ENCODE data around the gene NHLRC4. TPM values are rescaled to one million over a fixed set of nuclear protein-coding genes. Genes with fewer than 3 reads are reported as not detected.
A peak's percentile ranks its signal among the peaks of the same experiment; 100 is the strongest.

Gene NHLRC4
- total and polyA plus RNA-seq, 9 of the 15 experiments (the other 6 are each of a cell fraction or from before 2014, with no cell fraction given): 0.24 to 3.7 (median 1.3) TPM; not detected in 2

- TF ChIP-seq PKNOX1 (IDR thresholded peaks at IDR 0.05): peak; percentile 33; the same call in 1 of the 2 replicates
- TF ChIP-seq, protein P1, sequence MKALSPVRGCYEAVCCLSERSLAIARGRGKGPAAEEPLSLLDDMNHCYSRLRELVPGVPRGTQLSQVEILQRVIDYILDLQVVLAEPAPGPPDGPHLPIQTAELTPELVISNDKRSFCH (CRISPR knock-in tag; IDR thresholded peaks at IDR 0.05): no peak
- TF ChIP-seq, protein P1 (tag; IDR thresholded peaks at IDR 0.05): no peak
- TF ChIP-seq, protein P2, sequence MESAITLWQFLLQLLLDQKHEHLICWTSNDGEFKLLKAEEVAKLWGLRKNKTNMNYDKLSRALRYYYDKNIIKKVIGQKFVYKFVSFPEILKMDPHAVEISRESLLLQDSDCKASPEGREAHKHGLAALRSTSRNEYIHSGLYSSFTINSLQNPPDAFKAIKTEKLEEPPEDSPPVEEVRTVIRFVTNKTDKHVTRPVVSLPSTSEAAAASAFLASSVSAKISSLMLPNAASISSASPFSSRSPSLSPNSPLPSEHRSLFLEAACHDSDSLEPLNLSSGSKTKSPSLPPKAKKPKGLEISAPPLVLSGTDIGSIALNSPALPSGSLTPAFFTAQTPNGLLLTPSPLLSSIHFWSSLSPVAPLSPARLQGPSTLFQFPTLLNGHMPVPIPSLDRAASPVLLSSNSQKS (CRISPR knock-in tag; IDR thresholded peaks at IDR 0.05): no peak
- TF ChIP-seq, protein P3, sequence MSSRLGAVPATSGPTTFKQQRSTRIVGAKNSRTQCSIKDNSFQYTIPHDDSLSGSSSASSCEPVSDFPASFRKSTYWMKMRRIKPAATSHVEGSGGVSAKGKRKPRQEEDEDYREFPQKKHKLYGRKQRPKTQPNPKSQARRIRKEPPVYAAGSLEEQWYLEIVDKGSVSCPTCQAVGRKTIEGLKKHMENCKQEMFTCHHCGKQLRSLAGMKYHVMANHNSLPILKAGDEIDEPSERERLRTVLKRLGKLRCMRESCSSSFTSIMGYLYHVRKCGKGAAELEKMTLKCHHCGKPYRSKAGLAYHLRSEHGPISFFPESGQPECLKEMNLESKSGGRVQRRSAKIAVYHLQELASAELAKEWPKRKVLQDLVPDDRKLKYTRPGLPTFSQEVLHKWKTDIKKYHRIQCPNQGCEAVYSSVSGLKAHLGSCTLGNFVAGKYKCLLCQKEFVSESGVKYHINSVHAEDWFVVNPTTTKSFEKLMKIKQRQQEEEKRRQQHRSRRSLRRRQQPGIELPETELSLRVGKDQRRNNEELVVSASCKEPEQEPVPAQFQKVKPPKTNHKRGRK (tag; IDR thresholded peaks at IDR 0.05): no peak
- TF ChIP-seq ZNF277 (CRISPR knock-in tag; IDR thresholded peaks at IDR 0.05; ENCODE audit: borderline replicate concordance): no peak
- TF ChIP-seq ZNF217 (CRISPR knock-in tag; IDR thresholded peaks at IDR 0.05): no peak
- TF ChIP-seq CTBP1 (IDR thresholded peaks at IDR 0.05; ENCODE audit: borderline replicate concordance): no peak
- 0 out of 2 replicates have a peak, but pooled peaks have one; percentile 36 for TF ChIP-seq ELF2 (CRISPR knock-in tag; IDR thresholded peaks at IDR 0.05)
- TF ChIP-seq, protein P4, sequence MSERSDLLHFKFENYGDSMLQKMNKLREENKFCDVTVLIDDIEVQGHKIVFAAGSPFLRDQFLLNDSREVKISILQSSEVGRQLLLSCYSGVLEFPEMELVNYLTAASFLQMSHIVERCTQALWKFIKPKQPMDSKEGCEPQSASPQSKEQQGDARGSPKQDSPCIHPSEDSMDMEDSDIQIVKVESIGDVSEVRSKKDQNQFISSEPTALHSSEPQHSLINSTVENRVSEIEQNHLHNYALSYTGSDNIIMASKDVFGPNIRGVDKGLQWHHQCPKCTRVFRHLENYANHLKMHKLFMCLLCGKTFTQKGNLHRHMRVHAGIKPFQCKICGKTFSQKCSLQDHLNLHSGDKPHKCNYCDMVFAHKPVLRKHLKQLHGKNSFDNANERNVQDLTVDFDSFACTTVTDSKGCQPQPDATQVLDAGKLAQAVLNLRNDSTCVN (CRISPR knock-in tag; IDR thresholded peaks at IDR 0.05): no peak
- TF ChIP-seq, protein P5, sequence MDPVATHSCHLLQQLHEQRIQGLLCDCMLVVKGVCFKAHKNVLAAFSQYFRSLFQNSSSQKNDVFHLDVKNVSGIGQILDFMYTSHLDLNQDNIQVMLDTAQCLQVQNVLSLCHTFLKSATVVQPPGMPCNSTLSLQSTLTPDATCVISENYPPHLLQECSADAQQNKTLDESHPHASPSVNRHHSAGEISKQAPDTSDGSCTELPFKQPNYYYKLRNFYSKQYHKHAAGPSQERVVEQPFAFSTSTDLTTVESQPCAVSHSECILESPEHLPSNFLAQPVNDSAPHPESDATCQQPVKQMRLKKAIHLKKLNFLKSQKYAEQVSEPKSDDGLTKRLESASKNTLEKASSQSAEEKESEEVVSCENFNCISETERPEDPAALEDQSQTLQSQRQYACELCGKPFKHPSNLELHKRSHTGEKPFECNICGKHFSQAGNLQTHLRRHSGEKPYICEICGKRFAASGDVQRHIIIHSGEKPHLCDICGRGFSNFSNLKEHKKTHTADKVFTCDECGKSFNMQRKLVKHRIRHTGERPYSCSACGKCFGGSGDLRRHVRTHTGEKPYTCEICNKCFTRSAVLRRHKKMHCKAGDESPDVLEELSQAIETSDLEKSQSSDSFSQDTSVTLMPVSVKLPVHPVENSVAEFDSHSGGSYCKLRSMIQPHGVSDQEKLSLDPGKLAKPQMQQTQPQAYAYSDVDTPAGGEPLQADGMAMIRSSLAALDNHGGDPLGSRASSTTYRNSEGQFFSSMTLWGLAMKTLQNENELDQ (CRISPR knock-in tag; IDR thresholded peaks at IDR 0.05; ENCODE audit: borderline replicate concordance): no peak
- TF ChIP-seq, protein P6, sequence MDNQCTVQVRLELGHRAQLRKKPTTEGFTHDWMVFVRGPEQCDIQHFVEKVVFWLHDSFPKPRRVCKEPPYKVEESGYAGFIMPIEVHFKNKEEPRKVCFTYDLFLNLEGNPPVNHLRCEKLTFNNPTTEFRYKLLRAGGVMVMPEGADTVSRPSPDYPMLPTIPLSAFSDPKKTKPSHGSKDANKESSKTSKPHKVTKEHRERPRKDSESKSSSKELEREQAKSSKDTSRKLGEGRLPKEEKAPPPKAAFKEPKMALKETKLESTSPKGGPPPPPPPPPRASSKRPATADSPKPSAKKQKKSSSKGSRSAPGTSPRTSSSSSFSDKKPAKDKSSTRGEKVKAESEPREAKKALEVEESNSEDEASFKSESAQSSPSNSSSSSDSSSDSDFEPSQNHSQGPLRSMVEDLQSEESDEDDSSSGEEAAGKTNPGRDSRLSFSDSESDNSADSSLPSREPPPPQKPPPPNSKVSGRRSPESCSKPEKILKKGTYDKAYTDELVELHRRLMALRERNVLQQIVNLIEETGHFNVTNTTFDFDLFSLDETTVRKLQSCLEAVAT (IDR thresholded peaks at IDR 0.05): no peak
- TF ChIP-seq ZNF408 (CRISPR knock-in tag; IDR thresholded peaks at IDR 0.05; ENCODE audit: low read depth): no peak
- TF ChIP-seq ATF4 (CRISPR knock-in tag; IDR thresholded peaks at IDR 0.05): no peak
- no peak for TF ChIP-seq HNRNPL (IDR thresholded peaks at IDR 0.05; ENCODE audit: low read depth, low read length)
Measured at GRCh38 chr16:529012-529575, 37.7 kb upstream of the NHLRC4 start (continued).
